GM12873 (cell line): ENCODE data around the gene PDIA4.

ENCODE experiments used
- CTCF ChIP-seq: IDR thresholded peaks from 2 replicates; pipeline ENCODE4 v1.5.1; 2012; ENCODE audit warnings: low read depth, mild to moderate bottlenecking, moderate library complexity, low read length, control low read depth; ENCODE audit not compliant: insufficient read depth; ENCODE audit errors: missing control alignments

The PDIA4 gene

GRCh38 chr7:149023662-149024061 lies 4.6 kb downstream of the PDIA4 start:
- TF ChIP-seq CTCF = no peak

GRCh38 chr7:149022756-149023360 lies 5.4 kb downstream of the PDIA4 start:
- TF ChIP-seq CTCF = no peak

GRCh38 chr7:149021725-149022062 lies 6.6 kb downstream of the PDIA4 start:
- TF ChIP-seq CTCF = no peak

- TF ChIP-seq CTCF = no peak
Measured at GRCh38 chr7:149020483-149020882, 7.8 kb downstream of the PDIA4 start.

- no peak for TF ChIP-seq CTCF
Measured at GRCh38 chr7:149016876-149017275, 11.4 kb downstream of the PDIA4 start.

- no peak for TF ChIP-seq CTCF
Measured at GRCh38 chr7:149014309-149014708, 14.0 kb downstream of the PDIA4 start.

GRCh38 chr7:149013876-149014275 lies 14.4 kb downstream of the PDIA4 start:
- no peak for TF ChIP-seq CTCF
